HG03521 (cell line): ENCODE results near the gene RMND1.

Experiments used
- ATAC-seq: cut with Tn5 transposase; IDR thresholded peaks from one replicate; pipeline ENCODE4 v1.9.1; 2021; ENCODE audit warnings: mild to moderate bottlenecking, moderate library complexity; ENCODE audit not compliant: unreplicated experiment

Gene RMND1

GRCh38 chr6:151428093-151428735 is 23.7 kb downstream of the RMND1 start:
- no peak for ATAC-seq

GRCh38 chr6:151425561-151425960 is 26.4 kb downstream of the RMND1 start:
- ATAC-seq = no peak

GRCh38 chr6:151422981-151423380 is 28.9 kb downstream of the RMND1 start:
- no peak for ATAC-seq

GRCh38 chr6:151417477-151417876 is 34.4 kb downstream of the RMND1 start:
- ATAC-seq = no peak

- ATAC-seq = no peak
Measured at GRCh38 chr6:151414641-151415260, 37.2 kb downstream of the RMND1 start.

GRCh38 chr6:151413372-151414145 is 38.4 kb downstream of the RMND1 start:
- no peak for ATAC-seq

- ATAC-seq = no peak
Measured at GRCh38 chr6:151412909-151413308, 39.0 kb downstream of the RMND1 start.

- ATAC-seq = no peak
Measured at GRCh38 chr6:151409679-151410078, 42.2 kb downstream of the RMND1 start.

- ATAC-seq = peak; percentile 43
Measured at GRCh38 chr6:151409260-151409659, 42.7 kb downstream of the RMND1 start.

GRCh38 chr6:151408858-151409257 is 43.1 kb downstream of the RMND1 start:
- ATAC-seq = no peak

- ATAC-seq = no peak
Measured at GRCh38 chr6:151403919-151404308, 48.0 kb downstream of the RMND1 start.

- ATAC-seq = no peak
Measured at GRCh38 chr6:151402228-151402627, 49.7 kb downstream of the RMND1 start.

- no peak for ATAC-seq
Measured at GRCh38 chr6:151400473-151400872, 51.5 kb downstream of the RMND1 start.

- no peak for ATAC-seq
Measured at GRCh38 chr6:151399679-151400078, 52.2 kb downstream of the RMND1 start.

GRCh38 chr6:151393410-151393809 is 58.5 kb downstream of the RMND1 start:
- no peak for ATAC-seq

- ATAC-seq = no peak
Measured at GRCh38 chr6:151392427-151392826, 59.5 kb downstream of the RMND1 start.

GRCh38 chr6:151391471-151392413 is 60.2 kb downstream of the RMND1 start, which contains the start of gene ZBTB2:
TSS of gene ZBTB2 (minus strand) at chr6:151391559. CDS start at chr6:151373637, 17,922 bp downstream.
- peak; percentile 7 for ATAC-seq

- ATAC-seq = peak; percentile 8
Measured at GRCh38 chr6:151390851-151391470, 61.0 kb downstream of the RMND1 start.

- ATAC-seq = peak; percentile 69
Measured at GRCh38 chr6:151390276-151390850, 61.6 kb downstream of the RMND1 start.
